ENCODE results near the gene ASAP2.

ASAP2 gene

GRCh38 chr2:9238591-9239326 lies 32.1 kb downstream of the ASAP2 start:
- no peak for TF ChIP-seq FOXP2 (optimal IDR thresholded peaks at IDR 0.05; ENCODE audit: borderline replicate concordance, extremely low read depth, extremely low read length, insufficient read depth)
- no peak for TF ChIP-seq REST (IDR thresholded peaks at IDR 0.05; ENCODE audit: insufficient read depth in 1 of 2, low read depth in 2 of 2, low read length in 2 of 2)
- TF ChIP-seq POLR2AphosphoS5 (IDR thresholded peaks at IDR 0.05; ENCODE audit: low read depth, low read length): no peak

GRCh38 chr2:9239616-9240015 lies 33.0 kb downstream of the ASAP2 start:
- no peak for TF ChIP-seq TAF1 (IDR thresholded peaks at IDR 0.05; ENCODE audit: borderline replicate concordance, insufficient read depth, low read length)
- TF ChIP-seq REST (IDR thresholded peaks at IDR 0.05; ENCODE audit: insufficient read depth in 1 of 2, low read depth in 2 of 2, low read length in 2 of 2): no peak
- TF ChIP-seq SIN3A (IDR thresholded peaks at IDR 0.05; ENCODE audit: borderline replicate concordance, insufficient read depth, low read length): no peak
- no peak for TF ChIP-seq FOXP2 (optimal IDR thresholded peaks at IDR 0.05; ENCODE audit: borderline replicate concordance, extremely low read depth, extremely low read length, insufficient read depth)
- TF ChIP-seq POLR2AphosphoS5 (IDR thresholded peaks at IDR 0.05; ENCODE audit: low read depth, low read length): no peak

GRCh38 chr2:9240745-9241144 lies 34.1 kb downstream of the ASAP2 start:
- no peak for TF ChIP-seq TAF1 (IDR thresholded peaks at IDR 0.05; ENCODE audit: borderline replicate concordance, insufficient read depth, low read length)
- no peak for TF ChIP-seq REST (IDR thresholded peaks at IDR 0.05; ENCODE audit: insufficient read depth in 1 of 2, low read depth in 2 of 2, low read length in 2 of 2)
- TF ChIP-seq POLR2AphosphoS5 (IDR thresholded peaks at IDR 0.05; ENCODE audit: low read depth, low read length): no peak
- TF ChIP-seq FOXP2 (optimal IDR thresholded peaks at IDR 0.05; ENCODE audit: borderline replicate concordance, extremely low read depth, extremely low read length, insufficient read depth): no peak
- no peak for TF ChIP-seq SIN3A (IDR thresholded peaks at IDR 0.05; ENCODE audit: borderline replicate concordance, insufficient read depth, low read length)

GRCh38 chr2:9241233-9241632 lies 34.6 kb downstream of the ASAP2 start:
- TF ChIP-seq REST (IDR thresholded peaks at IDR 0.05; ENCODE audit: insufficient read depth in 1 of 2, low read depth in 2 of 2, low read length in 2 of 2) (no peak), TAF1 (IDR thresholded peaks at IDR 0.05; ENCODE audit: borderline replicate concordance, insufficient read depth, low read length) (no peak), FOXP2 (optimal IDR thresholded peaks at IDR 0.05; ENCODE audit: borderline replicate concordance, extremely low read depth, extremely low read length, insufficient read depth) (no peak), POLR2AphosphoS5 (IDR thresholded peaks at IDR 0.05; ENCODE audit: low read depth, low read length) (no peak), SIN3A (IDR thresholded peaks at IDR 0.05; ENCODE audit: borderline replicate concordance, insufficient read depth, low read length) (no peak)

Measured in PFSK-1 (cell line).